ENCODE results near the gene CMIP.

The CMIP gene

DNA sequence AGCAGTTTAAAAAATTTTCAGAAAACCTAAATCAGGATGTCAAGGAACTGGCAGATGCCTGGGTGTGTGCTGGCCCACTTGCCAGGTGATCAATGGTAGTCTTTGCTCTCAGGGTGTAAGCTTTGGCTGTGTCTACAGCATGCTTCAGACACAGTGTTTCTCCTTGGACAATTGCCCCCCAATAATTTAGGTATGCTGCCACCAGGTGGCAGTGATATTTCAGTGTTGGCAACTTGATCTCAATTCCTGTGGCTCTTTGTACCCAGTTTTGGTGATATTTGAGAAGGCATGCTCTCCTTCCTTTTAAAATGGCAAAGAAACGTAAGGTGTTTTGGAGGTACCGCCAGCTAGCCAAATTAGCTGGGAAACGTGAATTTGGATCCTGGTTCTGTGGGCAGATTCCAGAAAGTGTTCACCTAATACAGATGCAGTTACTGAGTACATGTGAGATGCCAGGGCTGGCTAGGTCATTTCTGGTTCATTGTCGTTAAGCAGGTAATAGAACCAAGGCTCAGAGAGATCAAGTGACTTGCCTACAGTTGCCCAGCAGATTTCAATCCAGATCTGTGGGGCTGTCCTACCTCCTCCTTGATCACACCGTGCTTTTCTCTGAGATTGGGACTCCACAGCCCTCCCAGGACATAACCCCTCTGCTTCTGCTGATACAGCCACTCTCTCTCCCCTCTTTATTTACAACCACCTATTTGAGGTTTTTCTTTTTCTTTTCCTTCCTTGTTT is 178.9 kb downstream of the CMIP start:
- Histone ChIP-seq H3K36me3 (ENCODE audit: control insufficient read depth, insufficient read depth, low read length) (no peaks in the 10 kb centered on the region), H3K4me3 (ENCODE audit: insufficient read depth, low read depth, low read length) (no peak overlapping the region), H3K27ac (ENCODE audit: insufficient read depth, low read depth, low read length, poor library complexity, severe bottlenecking) (no peak overlapping the region), H3K9me3 (ENCODE audit: control insufficient read depth, low read length) (no peaks in the 10 kb centered on the region), H3K4me1 (ENCODE audit: control insufficient read depth, insufficient read depth, low read length) (peaks cover 12% of the 10 kb centered on the region), H3K27me3 (ENCODE audit: control insufficient read depth, insufficient read depth, low read length, poor library complexity, severe bottlenecking) (no peaks in the 10 kb centered on the region)
- 86 to 88% methylated on average over 5 of the region's 5 CpGs for WGBS, 2 experiments

DNA sequence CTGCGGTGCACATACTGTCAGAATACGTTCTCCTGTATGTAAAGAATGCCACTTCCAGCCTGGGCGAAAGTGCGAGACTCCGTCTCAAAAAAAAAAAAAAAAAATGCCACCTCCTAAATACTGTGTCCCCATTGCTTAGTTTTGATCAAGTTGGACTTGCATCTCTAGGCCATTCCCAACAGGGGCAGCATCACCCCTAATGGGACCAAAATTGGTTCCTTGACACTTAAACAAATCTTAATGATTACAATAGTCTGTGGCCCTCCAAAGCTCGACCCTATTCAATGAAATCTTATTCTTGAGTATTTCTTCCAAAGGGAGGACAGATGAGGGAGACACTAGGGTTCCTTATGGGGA is 179.8 kb downstream of the CMIP start:
- peaks cover 12% of the 10 kb centered on the region for H3K4me1 ChIP-seq (ENCODE audit: control insufficient read depth, insufficient read depth, low read length)
- no peaks in the 10 kb centered on the region for H3K27me3 ChIP-seq (ENCODE audit: control insufficient read depth, insufficient read depth, low read length, poor library complexity, severe bottlenecking)
- no peaks in the 10 kb centered on the region for H3K36me3 ChIP-seq (ENCODE audit: control insufficient read depth, insufficient read depth, low read length)
- WGBS, 2 experiments = 95 to 96% methylated on average over 6 of the region's 6 CpGs
- no peak overlapping the region for H3K4me3 ChIP-seq (ENCODE audit: insufficient read depth, low read depth, low read length)
- H3K27ac ChIP-seq (ENCODE audit: insufficient read depth, low read depth, low read length, poor library complexity, severe bottlenecking) = no peak overlapping the region
- H3K9me3 ChIP-seq (ENCODE audit: control insufficient read depth, low read length) = no peaks in the 10 kb centered on the region

DNA sequence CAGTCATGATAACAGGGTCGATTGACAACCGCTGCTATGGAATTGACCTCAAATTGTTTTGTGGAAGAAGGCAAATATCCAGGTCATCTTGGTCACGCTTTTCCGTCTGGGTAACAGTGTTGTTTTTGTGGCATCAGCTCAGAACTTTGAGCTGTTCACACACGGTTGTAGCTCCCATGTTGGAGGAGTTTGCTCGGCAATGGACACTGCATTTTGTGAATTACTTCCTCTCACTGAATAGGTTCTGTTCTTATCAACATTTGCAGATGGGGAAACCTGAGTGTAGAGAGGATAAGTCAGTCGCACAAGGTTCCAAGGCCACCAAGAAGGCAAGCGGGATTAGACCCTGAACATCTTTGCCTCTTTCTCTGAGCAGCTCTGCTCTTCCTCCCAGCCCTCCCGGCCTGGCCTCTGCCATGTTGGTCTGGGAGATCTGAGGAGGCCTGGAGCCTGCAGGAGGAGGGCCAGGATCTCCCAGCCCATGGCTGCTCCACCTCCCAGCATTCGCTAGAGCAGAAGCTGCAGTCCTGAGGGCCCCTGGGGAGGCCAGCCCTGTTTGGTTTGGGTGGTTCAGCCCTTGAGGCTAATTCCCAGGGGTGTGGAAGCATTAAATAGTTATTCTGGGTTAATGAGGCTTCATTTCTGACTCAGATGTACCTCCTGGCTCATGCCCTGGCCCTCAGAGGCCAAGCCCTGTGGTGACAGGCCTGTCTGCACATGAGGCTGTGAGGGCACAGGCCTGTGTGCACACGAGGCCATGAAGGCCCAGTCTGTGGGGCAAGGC is 180.3 kb downstream of the CMIP start:
- WGBS, 2 experiments = 92 to 93% methylated on average over 11 of the region's 11 CpGs
- H3K4me1 ChIP-seq (ENCODE audit: control insufficient read depth, insufficient read depth, low read length) = peaks cover 14% of the 10 kb centered on the region
- H3K27me3 ChIP-seq (ENCODE audit: control insufficient read depth, insufficient read depth, low read length, poor library complexity, severe bottlenecking) = no peaks in the 10 kb centered on the region
- H3K9me3 ChIP-seq (ENCODE audit: control insufficient read depth, low read length) = no peaks in the 10 kb centered on the region
- no peak overlapping the region for H3K4me3 ChIP-seq (ENCODE audit: insufficient read depth, low read depth, low read length)
- H3K27ac ChIP-seq (ENCODE audit: insufficient read depth, low read depth, low read length, poor library complexity, severe bottlenecking) = no peak overlapping the region
- H3K36me3 ChIP-seq (ENCODE audit: control insufficient read depth, insufficient read depth, low read length) = no peaks in the 10 kb centered on the region

DNA sequence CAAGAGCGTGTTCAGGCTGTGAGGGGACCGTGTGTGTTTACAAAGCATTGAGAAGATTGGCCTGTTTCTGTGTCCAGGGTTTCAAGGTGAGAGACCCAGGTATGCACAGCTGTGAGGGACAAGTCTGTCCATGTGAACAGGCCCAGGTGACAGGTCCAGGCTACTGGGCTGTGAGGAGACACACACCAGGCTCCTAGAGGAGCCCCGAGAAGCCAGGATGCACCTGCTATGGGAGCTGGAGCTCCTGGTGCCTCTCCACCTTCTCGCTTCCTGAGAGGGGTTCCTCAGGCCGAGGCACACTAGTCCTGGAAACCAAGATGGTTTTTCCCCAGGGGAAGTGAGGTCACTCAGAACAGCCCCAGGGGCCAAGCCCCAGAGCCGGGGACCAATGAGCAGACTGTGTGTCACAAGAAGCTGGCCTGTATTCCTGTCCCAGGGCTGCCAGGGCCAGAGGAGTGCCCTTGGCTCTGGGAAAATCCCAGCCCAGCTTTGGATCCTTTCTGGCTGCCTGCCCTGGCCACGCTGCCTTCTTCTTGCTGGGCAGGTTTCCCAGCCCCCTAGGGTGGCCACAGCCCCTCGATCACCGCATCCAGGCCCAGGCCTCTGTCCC is 181.0 kb downstream of the CMIP start:
- Histone ChIP-seq H3K4me1 (ENCODE audit: control insufficient read depth, insufficient read depth, low read length) (peaks cover 15% of the 10 kb centered on the region), H3K4me3 (ENCODE audit: insufficient read depth, low read depth, low read length) (no peak overlapping the region), H3K27ac (ENCODE audit: insufficient read depth, low read depth, low read length, poor library complexity, severe bottlenecking) (no peak overlapping the region), H3K36me3 (ENCODE audit: control insufficient read depth, insufficient read depth, low read length) (no peaks in the 10 kb centered on the region), H3K27me3 (ENCODE audit: control insufficient read depth, insufficient read depth, low read length, poor library complexity, severe bottlenecking) (no peaks in the 10 kb centered on the region), H3K9me3 (ENCODE audit: control insufficient read depth, low read length) (no peaks in the 10 kb centered on the region)
- 93 to 94% methylated on average over 9 of the region's 9 CpGs for WGBS, 2 experiments

GRCh38 chr16:81626181-81626674 is 181.6 kb downstream of the CMIP start:
- WGBS, 2 experiments = 91 to 93% methylated on average over 6 of the region's 6 CpGs
- peaks cover 17% of the 10 kb centered on the region for H3K4me1 ChIP-seq (ENCODE audit: control insufficient read depth, insufficient read depth, low read length)
- no peak overlapping the region for H3K4me3 ChIP-seq (ENCODE audit: insufficient read depth, low read depth, low read length)
- no peaks in the 10 kb centered on the region for H3K9me3 ChIP-seq (ENCODE audit: control insufficient read depth, low read length)
- no peaks in the 10 kb centered on the region for H3K27me3 ChIP-seq (ENCODE audit: control insufficient read depth, insufficient read depth, low read length, poor library complexity, severe bottlenecking)
- no peak overlapping the region for H3K27ac ChIP-seq (ENCODE audit: insufficient read depth, low read depth, low read length, poor library complexity, severe bottlenecking)
- H3K36me3 ChIP-seq (ENCODE audit: control insufficient read depth, insufficient read depth, low read length) = no peaks in the 10 kb centered on the region

DNA sequence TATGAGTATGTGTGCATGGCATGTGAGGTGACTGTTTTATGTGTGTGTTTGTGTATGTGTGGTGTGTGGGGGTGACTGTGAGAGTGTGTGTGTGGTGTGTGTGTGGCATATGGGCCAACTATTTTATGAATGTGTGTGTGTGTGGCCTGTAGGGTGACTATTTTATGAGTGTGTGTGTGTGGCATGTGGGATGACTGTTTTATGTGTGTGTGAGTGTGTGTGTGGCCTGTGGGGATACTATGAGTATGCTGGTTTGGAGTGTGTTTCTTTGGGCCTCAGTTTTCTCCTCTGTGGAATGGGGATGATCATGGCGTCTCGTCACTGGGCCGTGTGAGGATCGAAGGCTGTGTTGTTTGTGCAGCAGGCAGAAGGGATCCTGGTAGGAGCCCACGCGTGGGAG is 182.4 kb downstream of the CMIP start:
- no peaks in the 10 kb centered on the region for H3K36me3 ChIP-seq (ENCODE audit: control insufficient read depth, insufficient read depth, low read length)
- WGBS, 2 experiments = 92 to 99% methylated on average over 6 of the region's 6 CpGs
- H3K27ac ChIP-seq (ENCODE audit: insufficient read depth, low read depth, low read length, poor library complexity, severe bottlenecking) = no peak overlapping the region

GRCh38 chr16:81627729-81628244 is 183.2 kb downstream of the CMIP start:
- Histone ChIP-seq H3K27ac (ENCODE audit: insufficient read depth, low read depth, low read length, poor library complexity, severe bottlenecking) (no peak overlapping the region), H3K27me3 (ENCODE audit: control insufficient read depth, insufficient read depth, low read length, poor library complexity, severe bottlenecking) (no peaks in the 10 kb centered on the region), H3K36me3 (ENCODE audit: control insufficient read depth, insufficient read depth, low read length) (no peaks in the 10 kb centered on the region), H3K9me3 (ENCODE audit: control insufficient read depth, low read length) (no peaks in the 10 kb centered on the region), H3K4me3 (ENCODE audit: insufficient read depth, low read depth, low read length) (no peak overlapping the region), H3K4me1 (ENCODE audit: control insufficient read depth, insufficient read depth, low read length) (peaks cover 27% of the 10 kb centered on the region)
- WGBS, 2 experiments = 93 to 94% methylated on average over 12 of the region's 12 CpGs

More for the DNA sequence above, 182.4 kb downstream of the CMIP start:
- Histone ChIP-seq H3K4me1 (ENCODE audit: control insufficient read depth, insufficient read depth, low read length) (peaks cover 24% of the 10 kb centered on the region), H3K9me3 (ENCODE audit: control insufficient read depth, low read length) (no peaks in the 10 kb centered on the region), H3K27me3 (ENCODE audit: control insufficient read depth, insufficient read depth, low read length, poor library complexity, severe bottlenecking) (no peaks in the 10 kb centered on the region), H3K4me3 (ENCODE audit: insufficient read depth, low read depth, low read length) (no peak overlapping the region)

GRCh38 chr16:81629034-81629802 is 184.6 kb downstream of the CMIP start:
- 94 to 95% methylated on average over 26 of the region's 26 CpGs for WGBS, 2 experiments
- H3K27ac ChIP-seq (ENCODE audit: insufficient read depth, low read depth, low read length, poor library complexity, severe bottlenecking) = no peak overlapping the region
- H3K36me3 ChIP-seq (ENCODE audit: control insufficient read depth, insufficient read depth, low read length) = no peaks in the 10 kb centered on the region
- peaks cover 40% of the 10 kb centered on the region for H3K4me1 ChIP-seq (ENCODE audit: control insufficient read depth, insufficient read depth, low read length)
- H3K27me3 ChIP-seq (ENCODE audit: control insufficient read depth, insufficient read depth, low read length, poor library complexity, severe bottlenecking) = no peaks in the 10 kb centered on the region
- H3K9me3 ChIP-seq (ENCODE audit: control insufficient read depth, low read length) = no peaks in the 10 kb centered on the region
- no peak overlapping the region for H3K4me3 ChIP-seq (ENCODE audit: insufficient read depth, low read depth, low read length)

GRCh38 chr16:81629896-81630634 is 185.5 kb downstream of the CMIP start:
- Histone ChIP-seq H3K9me3 (ENCODE audit: control insufficient read depth, low read length) (no peaks in the 10 kb centered on the region), H3K4me3 (ENCODE audit: insufficient read depth, low read depth, low read length) (no peak overlapping the region), H3K4me1 (ENCODE audit: control insufficient read depth, insufficient read depth, low read length) (peaks cover 43% of the 10 kb centered on the region), H3K27ac (ENCODE audit: insufficient read depth, low read depth, low read length, poor library complexity, severe bottlenecking) (no peak overlapping the region), H3K36me3 (ENCODE audit: control insufficient read depth, insufficient read depth, low read length) (no peaks in the 10 kb centered on the region), H3K27me3 (ENCODE audit: control insufficient read depth, insufficient read depth, low read length, poor library complexity, severe bottlenecking) (no peaks in the 10 kb centered on the region)
- 81 to 83% methylated on average over 18 of the region's 18 CpGs for WGBS, 2 experiments
